A549 (cell line): ENCODE results near the gene MVK. TPM values are rescaled to one million over a fixed set of nuclear protein-coding genes. Genes with fewer than 3 reads are reported as not detected.

Experiments
- ATAC-seq, 2 experiments: fragments of 200-7000 bp in 1 of 2; fragments of >200 bp in 1 of 2; cut with Nextera tagmentation in 1 of 2; cut with Tn5 transposase in 1 of 2; 3 replicates each; pipeline versions ENCODE4 v1.8.0 to v1.9.1; 2018 to 2020; ENCODE audit warnings: mild to moderate bottlenecking in 1 of 2, moderate library complexity in 1 of 2
- CTCF ChIA-PET: fragments of 300-600 bp; sonication (Branson Sonifier 250); formaldehyde crosslinking; extraction: SDS; loops from one replicate; lab custom pipeline; 2021; ENCODE audit warnings: antibody characterized with exemption, inconsistent platforms; lab: Yijun Ruan, JAX
- POLR2A ChIA-PET: fragments of 350-600 bp; formaldehyde crosslinking; extraction: SDS; loops from one replicate; lab custom pipeline; 2021; ENCODE audit warnings: antibody characterized with exemption, inconsistent platforms; lab: Yijun Ruan, JAX
- DNase-seq, 2 experiments: peaks; one replicate each; pipeline versions ENCODE4 v3.0.0 to v3.0.0-alpha.2; 2011 to 2016; ENCODE audit warnings: low read depth in 1 of 2, low spot score in 1 of 2
- FAIRE-seq: peaks from 2 replicates; lab custom pipeline; 2011; peaks lifted over from hg19 to GRCh38; lab: Jason Lieb, UNC
- H3K27ac ChIP-seq, 2 experiments: fragments of >200 bp; sonication (Bioruptor Twin); formaldehyde crosslinking; 3 replicates each; pipeline ENCODE4 v1.5.1; 2016 to 2017
- H3K4me1 ChIP-seq: fragments of >200 bp; sonication (Bioruptor Twin); formaldehyde crosslinking; 3 replicates; pipeline ENCODE4 v1.6.1; 2016
- H3K4me2 ChIP-seq: fragments of >200 bp; sonication (Bioruptor Twin); formaldehyde crosslinking; 3 replicates; pipeline ENCODE4 v1.6.1; 2016
- H3K4me3 ChIP-seq: fragments of >200 bp; sonication (Bioruptor Twin); formaldehyde crosslinking; 3 replicates; pipeline ENCODE4 v1.5.1; 2016
- H3K9me3 ChIP-seq: fragments of >200 bp; sonication (Bioruptor Twin); formaldehyde crosslinking; 3 replicates; pipeline ENCODE4 v1.6.1; 2016
- CBX2 ChIP-seq: fragments of 200-600 bp; sonication (generic); IDR thresholded peaks from 2 replicates; pipeline ENCODE4 v1.6.1; 2016; ENCODE audit warnings: low read depth, mild to moderate bottlenecking, borderline replicate concordance
- CHD4 ChIP-seq: fragments of 200-600 bp; sonication (generic); IDR thresholded peaks from 2 replicates; pipeline ENCODE4 v1.6.1; 2016; ENCODE audit warnings: antibody characterized with exemption, mild to moderate bottlenecking, borderline replicate concordance
- ESRRA ChIP-seq: fragments of 150-350 bp; IDR thresholded peaks from 2 replicates; pipeline ENCODE4 v1.6.1; 2014; ENCODE audit warnings: mild to moderate bottlenecking, low read length, borderline replicate concordance
- FOSB ChIP-seq: fragments of 250-450 bp; sonication (Bioruptor Pico); IDR thresholded peaks from 2 replicates; pipeline ENCODE4 v1.5.0; 2020; ENCODE audit warnings: mild to moderate bottlenecking, moderate library complexity
- FOSL2 ChIP-seq, 2 experiments: fragments of 450-650 bp in 1 of 2; fragments of >200 bp in 1 of 2; sonication (Bioruptor Twin) in 1 of 2; formaldehyde crosslinking; IDR thresholded peaks; 2 replicates each; pipeline versions ENCODE4 v1.5.0 to v1.6.1; 2016 to 2020; ENCODE audit warnings: mild to moderate bottlenecking in 1 of 2, moderate library complexity in 1 of 2
- HOXA7 ChIP-seq: fragments of 250-450 bp; sonication (Bioruptor Pico); IDR thresholded peaks from 2 replicates; pipeline ENCODE4 v1.5.0; 2020; ENCODE audit warnings: mild to moderate bottlenecking, moderate library complexity
- HOXB13 ChIP-seq: fragments of 250-450 bp; sonication (Bioruptor Pico); IDR thresholded peaks from 2 replicates; pipeline ENCODE4 v1.5.0; 2020; ENCODE audit warnings: low read depth, mild to moderate bottlenecking, moderate library complexity
- JUNB ChIP-seq: fragments of >200 bp; sonication (Bioruptor Twin); formaldehyde crosslinking; IDR thresholded peaks from 2 replicates; pipeline ENCODE4 v1.6.1; 2016
- KDM1A ChIP-seq: fragments of 200-600 bp; sonication (generic); IDR thresholded peaks from 2 replicates; pipeline ENCODE4 v1.6.1; 2016; ENCODE audit warnings: low read depth, mild to moderate bottlenecking
- MAX ChIP-seq: IDR thresholded peaks from 2 replicates; pipeline ENCODE4 v1.6.1; 2012
- MYC ChIP-seq: IDR thresholded peaks from 2 replicates; pipeline ENCODE4 v1.6.1; 2012; ENCODE audit warnings: mild to moderate bottlenecking, inconsistent platforms, low read length, improper control_type of control experiment, borderline replicate concordance
- NR3C1 ChIP-seq: fragments of >200 bp; sonication (Bioruptor Twin); formaldehyde crosslinking; IDR thresholded peaks from 3 replicates; pipeline ENCODE4 v1.6.1; 2017
- PBX3 ChIP-seq: IDR thresholded peaks from 2 replicates; pipeline ENCODE4 v1.6.1; 2012
- RARB ChIP-seq: fragments of 250-450 bp; sonication (Bioruptor Pico); IDR thresholded peaks from 2 replicates; pipeline ENCODE4 v1.8.0; 2021; ENCODE audit warnings: mild to moderate bottlenecking, moderate library complexity
- RNF2 ChIP-seq: fragments of 200-600 bp; sonication (generic); IDR thresholded peaks from 2 replicates; pipeline ENCODE4 v1.6.1; 2016; ENCODE audit warnings: low read depth, mild to moderate bottlenecking, antibody characterized with exemption, moderate library complexity, borderline replicate concordance
- SMC3 ChIP-seq: fragments of >200 bp; sonication (Bioruptor Twin); formaldehyde crosslinking; IDR thresholded peaks from 3 replicates; pipeline ENCODE4 v1.6.1; 2018; ENCODE audit warnings: inconsistent platforms
- SREBF2 ChIP-seq: fragments of 450-650 bp; IDR thresholded peaks from 2 replicates; pipeline ENCODE4 v1.6.1; 2014; ENCODE audit warnings: mild to moderate bottlenecking, moderate library complexity
- TFCP2L1 ChIP-seq: fragments of 250-450 bp; sonication (Bioruptor Pico); IDR thresholded peaks from 2 replicates; pipeline ENCODE4 v1.5.0; 2021; ENCODE audit warnings: mild to moderate bottlenecking
- TP53 ChIP-seq: fragments of 250-450 bp; sonication (Bioruptor Pico); IDR thresholded peaks from 2 replicates; pipeline ENCODE4 v1.5.0; 2021; ENCODE audit warnings: mild to moderate bottlenecking, moderate library complexity
- ZC3H11A ChIP-seq: fragments of 450-650 bp; IDR thresholded peaks from 2 replicates; pipeline ENCODE4 v1.6.1; 2014; ENCODE audit warnings: antibody characterized with exemption, mild to moderate bottlenecking
- ZFP36 ChIP-seq: fragments of 450-650 bp; IDR thresholded peaks from 2 replicates; pipeline ENCODE4 v1.6.1; 2014; ENCODE audit warnings: borderline replicate concordance; ENCODE audit not compliant: partially characterized antibody
- ZNF302 ChIP-seq: fragments of 250-450 bp; sonication (Bioruptor Pico); IDR thresholded peaks from 2 replicates; pipeline ENCODE4 v1.9.0; 2021; ENCODE audit warnings: inconsistent platforms, mild to moderate bottlenecking, moderate library complexity
- ZSCAN20 ChIP-seq: fragments of 250-450 bp; sonication (Bioruptor Pico); IDR thresholded peaks from 2 replicates; pipeline ENCODE4 v1.8.0; 2022; ENCODE audit warnings: mild to moderate bottlenecking, moderate library complexity
- WGBS: methylation state at CpG from one replicate; pipeline ENCODE4 v1.1.6; 2017; ENCODE audit errors: missing lambda C conversion rate; 5-methylcytosine and 5-hydroxymethylcytosine counted together
- polyA plus RNA-seq, 4 experiments: library from polyadenylated mRNA; depleted of rRNA in 3 of 4; stranded (reverse); fragments of >200 nt; fragmentation: RNase III in 1 of 4; extraction: RNeasy Plus Mini Kit Qiagen cat#74134 plus additional on column Dnase treatment in 1 of 4; gene quantifications; 2 replicates in 3 of 4; 3 replicates in 1 of 4; pipeline ENCODE4 v1.2.3, GENCODE V29; 2011 to 2017
- TF ChIP-seq, protein P1 (sequence below): fragments of 450-650 bp; IDR thresholded peaks from 2 replicates; pipeline ENCODE4 v1.6.1; 2014; ENCODE audit warnings: antibody characterized with exemption
- TF ChIP-seq, protein P2 (sequence below): fragments of >200 bp; sonication (Bioruptor Twin); formaldehyde crosslinking; IDR thresholded peaks from 2 replicates; pipeline ENCODE4 v1.6.1; 2016
- TF ChIP-seq, protein P3 (sequence below): fragments of >200 bp; sonication (Bioruptor Twin); formaldehyde crosslinking; IDR thresholded peaks from 3 replicates; pipeline ENCODE4 v1.5.1; 2016

MVK gene
- polyA plus RNA-seq, 2 of the 4 experiments (the other 2 are of a cell fraction) = 5.9 to 14.8 TPM

- FAIRE-seq (no peak), ATAC-seq (no peak), DNase-seq (no peak)
- Histone ChIP-seq H3K4me1 (peaks cover 9% of the 10 kb centered on the region; the same call in 2 of the 3 replicates), H3K27ac (no peak overlapping the region), H3K4me2 (no peak overlapping the region), H3K4me3 (no peak overlapping the region), H3K9me3 (no peaks in the 10 kb centered on the region)
- CTCF ChIA-PET = interaction anchor here (0.8 to 10.4 kb wide), 6 partner anchors 6 to 183 kb away, joined by 3 to 123 read pairs (median 4); no protein-coding TSS in a partner anchor
- 73% methylated on average over 10 of the region's 10 CpGs for WGBS
- no peak for TF ChIP-seq KDM1A
- no peak for TF ChIP-seq ZFP36
- POLR2A ChIA-PET = no interaction called here
Observed at GRCh38 chr12:109591041-109591440, 17.4 kb downstream of the MVK start.

DNA sequence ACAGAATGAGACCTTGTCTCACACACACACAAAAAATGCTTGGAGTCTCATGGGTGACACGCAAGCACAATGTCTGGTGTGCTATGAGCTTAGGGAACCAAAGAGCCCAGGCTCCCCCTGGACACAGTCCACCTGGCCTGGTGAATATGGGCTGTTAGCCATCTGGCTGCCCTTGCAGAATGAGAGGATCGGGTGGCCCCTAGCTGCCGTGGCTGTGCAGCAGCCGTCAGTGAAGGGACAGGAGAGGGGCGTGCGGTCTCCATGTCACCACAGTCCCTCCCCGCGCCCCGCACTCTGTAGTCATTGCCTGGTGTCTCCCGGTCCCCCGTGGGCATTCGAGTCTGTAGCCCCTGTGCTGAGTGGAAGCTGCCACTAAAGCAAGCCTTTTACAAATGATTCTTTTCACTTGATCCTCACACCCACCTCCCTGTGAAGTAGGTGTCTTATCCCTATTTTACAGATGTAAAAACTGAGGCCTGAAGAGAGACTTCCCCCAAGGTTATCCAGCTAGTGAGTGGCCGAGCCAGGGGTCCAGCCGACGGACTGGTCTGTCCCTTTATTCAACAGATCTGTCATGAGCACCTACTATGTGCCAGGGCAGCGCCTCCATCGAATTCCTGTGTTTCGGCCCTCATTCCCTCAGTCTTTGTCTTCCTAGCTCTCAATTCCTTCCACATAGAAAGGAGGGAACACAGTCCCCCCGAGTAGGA lies 18.8 kb downstream of the MVK start:
- 91% methylated on average over 19 of the region's 19 CpGs for WGBS
- no peak overlapping the region for H3K27ac ChIP-seq
- POLR2A ChIA-PET = no interaction called here
- no peak for FAIRE-seq
- DNase-seq = no peak
- no peaks in the 10 kb centered on the region for H3K4me1 ChIP-seq
- H3K4me3 ChIP-seq = no peak overlapping the region
- CTCF ChIA-PET = interaction anchor here (0.6 to 10.4 kb wide), 9 partner anchors 7 to 445 kb away, joined by 3 to 123 read pairs (median 3); no protein-coding TSS in a partner anchor
- no peak overlapping the region for H3K4me2 ChIP-seq
- H3K9me3 ChIP-seq = no peaks in the 10 kb centered on the region
- TF ChIP-seq TP53 (CRISPR knock-in tag) = no peak
- no peak for TF ChIP-seq NR3C1
- TF ChIP-seq SREBF2 = no peak
- no peak for TF ChIP-seq ZNF302 (CRISPR knock-in tag)
- TF ChIP-seq RNF2 = no peak
- TF ChIP-seq MYC = no peak
- TF ChIP-seq, protein P1, sequence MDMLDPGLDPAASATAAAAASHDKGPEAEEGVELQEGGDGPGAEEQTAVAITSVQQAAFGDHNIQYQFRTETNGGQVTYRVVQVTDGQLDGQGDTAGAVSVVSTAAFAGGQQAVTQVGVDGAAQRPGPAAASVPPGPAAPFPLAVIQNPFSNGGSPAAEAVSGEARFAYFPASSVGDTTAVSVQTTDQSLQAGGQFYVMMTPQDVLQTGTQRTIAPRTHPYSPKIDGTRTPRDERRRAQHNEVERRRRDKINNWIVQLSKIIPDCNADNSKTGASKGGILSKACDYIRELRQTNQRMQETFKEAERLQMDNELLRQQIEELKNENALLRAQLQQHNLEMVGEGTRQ = no peak
- TF ChIP-seq ZFP36 = no peak
- TF ChIP-seq CBX2 = no peak
- TF ChIP-seq, protein P2, sequence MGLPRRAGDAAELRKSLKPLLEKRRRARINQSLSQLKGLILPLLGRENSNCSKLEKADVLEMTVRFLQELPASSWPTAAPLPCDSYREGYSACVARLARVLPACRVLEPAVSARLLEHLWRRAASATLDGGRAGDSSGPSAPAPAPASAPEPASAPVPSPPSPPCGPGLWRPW = no peak
- TF ChIP-seq, all 56 proteins: peak for 0
- no peak for ATAC-seq

DNA sequence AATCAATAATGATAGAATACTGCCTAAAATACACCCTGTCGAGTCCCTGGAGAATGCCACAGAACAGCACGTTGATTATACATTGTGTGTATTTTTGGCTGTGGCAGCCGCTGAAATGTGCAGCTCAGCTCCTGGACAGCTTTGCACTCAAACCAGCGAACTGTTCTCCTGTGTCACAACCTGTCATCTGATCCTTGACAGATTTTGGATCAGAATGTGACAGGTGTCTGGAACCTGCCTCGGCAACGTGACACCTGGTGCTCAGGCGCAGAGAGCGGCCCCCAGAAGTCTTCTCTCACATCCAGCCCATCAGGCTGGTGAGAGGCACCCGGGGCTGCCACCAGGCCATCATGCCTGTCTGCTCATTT lies 19.3 kb downstream of the MVK start:
- DNase-seq (no peak), FAIRE-seq (no peak), ATAC-seq (no peak)
- H3K27ac ChIP-seq = no peak overlapping the region
- peaks cover 2% of the 10 kb centered on the region for H3K4me1 ChIP-seq
- ChIA-PET CTCF (interaction anchor here (0.7 to 10.4 kb wide), 6 partner anchors 7 to 182 kb away, joined by 3 to 123 read pairs (median 4); no protein-coding TSS in a partner anchor), POLR2A (interaction anchor here (0.7 kb wide), 1 partner anchor 40 kb away, joined by 3 read pairs; no protein-coding TSS in a partner anchor)
- no peak overlapping the region for H3K4me3 ChIP-seq
- WGBS = 84% methylated on average over 9 of the region's 9 CpGs
- no peak overlapping the region for H3K4me2 ChIP-seq
- H3K9me3 ChIP-seq = no peaks in the 10 kb centered on the region
- TF ChIP-seq FOSL2 (IDR thresholded peaks at IDR 0.05) = no peak
- TF ChIP-seq FOSL2 (CRISPR knock-in tag; IDR thresholded peaks at IDR 0.05) = no peak
- no peak for TF ChIP-seq RARB (CRISPR knock-in tag)

DNA sequence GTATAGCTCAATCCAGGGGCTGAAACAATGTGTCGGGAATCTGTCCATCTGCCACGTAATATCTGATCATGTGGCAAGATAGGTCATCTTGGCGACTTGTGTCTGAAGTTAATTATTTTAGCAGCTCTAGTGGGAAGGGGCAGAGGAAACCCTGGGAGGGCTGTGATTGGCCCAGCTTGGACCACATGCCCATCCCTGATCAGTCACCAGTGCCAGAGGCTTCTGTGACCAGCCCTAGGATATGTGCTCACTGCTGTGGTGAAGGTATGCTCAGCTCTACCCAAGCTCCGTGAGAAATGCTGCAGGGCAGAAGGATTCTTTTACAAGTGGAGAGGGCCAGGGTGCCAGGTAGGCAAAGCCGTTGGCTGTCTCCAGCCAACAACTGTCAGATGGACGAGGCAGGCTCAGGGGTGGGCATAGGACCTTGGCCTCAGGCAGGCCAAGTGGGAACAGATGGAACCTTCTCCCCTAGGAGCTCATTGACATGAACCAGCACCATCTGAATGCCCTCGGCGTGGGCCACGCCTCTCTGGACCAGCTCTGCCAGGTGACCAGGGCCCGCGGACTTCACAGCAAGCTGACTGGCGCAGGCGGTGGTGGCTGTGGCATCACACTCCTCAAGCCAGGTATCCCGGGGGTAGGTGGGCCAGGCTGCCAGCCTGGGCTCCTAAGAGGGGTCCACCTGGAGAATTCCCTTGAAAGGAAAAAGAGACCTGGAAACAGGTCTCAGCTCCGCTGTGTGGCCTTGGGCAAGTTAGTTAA lies 21.1 kb downstream of the MVK start:
- no peaks in the 10 kb centered on the region for H3K9me3 ChIP-seq
- H3K27ac ChIP-seq = no peak overlapping the region
- ATAC-seq (no peak), DNase-seq (no peak), FAIRE-seq (no peak)
- peaks cover 4% of the 10 kb centered on the region for H3K4me1 ChIP-seq
- CTCF ChIA-PET = interaction anchor here (1.0 to 10.4 kb wide), 6 partner anchors 9 to 211 kb away, joined by 3 to 123 read pairs (median 8); no protein-coding TSS in a partner anchor
- POLR2A ChIA-PET = no interaction called here
- H3K4me3 ChIP-seq = no peak overlapping the region
- 92% methylated on average over 13 of the region's 15 CpGs for WGBS
- H3K4me2 ChIP-seq = no peak overlapping the region
- TF ChIP-seq ESRRA = no peak
- no peak for TF ChIP-seq CHD4
- no peak for TF ChIP-seq FOSB
- no peak for TF ChIP-seq TFCP2L1 (CRISPR knock-in tag)
- TF ChIP-seq ZC3H11A = no peak
- no peak for TF ChIP-seq MAX
- TF ChIP-seq, protein P3, sequence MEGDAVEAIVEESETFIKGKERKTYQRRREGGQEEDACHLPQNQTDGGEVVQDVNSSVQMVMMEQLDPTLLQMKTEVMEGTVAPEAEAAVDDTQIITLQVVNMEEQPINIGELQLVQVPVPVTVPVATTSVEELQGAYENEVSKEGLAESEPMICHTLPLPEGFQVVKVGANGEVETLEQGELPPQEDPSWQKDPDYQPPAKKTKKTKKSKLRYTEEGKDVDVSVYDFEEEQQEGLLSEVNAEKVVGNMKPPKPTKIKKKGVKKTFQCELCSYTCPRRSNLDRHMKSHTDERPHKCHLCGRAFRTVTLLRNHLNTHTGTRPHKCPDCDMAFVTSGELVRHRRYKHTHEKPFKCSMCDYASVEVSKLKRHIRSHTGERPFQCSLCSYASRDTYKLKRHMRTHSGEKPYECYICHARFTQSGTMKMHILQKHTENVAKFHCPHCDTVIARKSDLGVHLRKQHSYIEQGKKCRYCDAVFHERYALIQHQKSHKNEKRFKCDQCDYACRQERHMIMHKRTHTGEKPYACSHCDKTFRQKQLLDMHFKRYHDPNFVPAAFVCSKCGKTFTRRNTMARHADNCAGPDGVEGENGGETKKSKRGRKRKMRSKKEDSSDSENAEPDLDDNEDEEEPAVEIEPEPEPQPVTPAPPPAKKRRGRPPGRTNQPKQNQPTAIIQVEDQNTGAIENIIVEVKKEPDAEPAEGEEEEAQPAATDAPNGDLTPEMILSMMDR = no peak
- no peak for TF ChIP-seq HOXB13 (CRISPR knock-in tag)
- TF ChIP-seq ZSCAN20 (CRISPR knock-in tag) = no peak
- no peak for TF ChIP-seq HOXA7 (CRISPR knock-in tag)
- TF ChIP-seq SMC3 = no peak
- TF ChIP-seq PBX3 = no peak
- no peak for TF ChIP-seq JUNB
